ENCODE data around the gene PARVB. TPM values are rescaled to one million over a fixed set of nuclear protein-coding genes. Genes with fewer than 3 reads are reported as not detected.
A peak's percentile ranks its signal among the peaks of the same experiment; 100 is the strongest.

Gene PARVB
- total RNA-seq, 4 donors from 2014 or later: 3.3 to 20.8 (median 11.7) TPM

DNA sequence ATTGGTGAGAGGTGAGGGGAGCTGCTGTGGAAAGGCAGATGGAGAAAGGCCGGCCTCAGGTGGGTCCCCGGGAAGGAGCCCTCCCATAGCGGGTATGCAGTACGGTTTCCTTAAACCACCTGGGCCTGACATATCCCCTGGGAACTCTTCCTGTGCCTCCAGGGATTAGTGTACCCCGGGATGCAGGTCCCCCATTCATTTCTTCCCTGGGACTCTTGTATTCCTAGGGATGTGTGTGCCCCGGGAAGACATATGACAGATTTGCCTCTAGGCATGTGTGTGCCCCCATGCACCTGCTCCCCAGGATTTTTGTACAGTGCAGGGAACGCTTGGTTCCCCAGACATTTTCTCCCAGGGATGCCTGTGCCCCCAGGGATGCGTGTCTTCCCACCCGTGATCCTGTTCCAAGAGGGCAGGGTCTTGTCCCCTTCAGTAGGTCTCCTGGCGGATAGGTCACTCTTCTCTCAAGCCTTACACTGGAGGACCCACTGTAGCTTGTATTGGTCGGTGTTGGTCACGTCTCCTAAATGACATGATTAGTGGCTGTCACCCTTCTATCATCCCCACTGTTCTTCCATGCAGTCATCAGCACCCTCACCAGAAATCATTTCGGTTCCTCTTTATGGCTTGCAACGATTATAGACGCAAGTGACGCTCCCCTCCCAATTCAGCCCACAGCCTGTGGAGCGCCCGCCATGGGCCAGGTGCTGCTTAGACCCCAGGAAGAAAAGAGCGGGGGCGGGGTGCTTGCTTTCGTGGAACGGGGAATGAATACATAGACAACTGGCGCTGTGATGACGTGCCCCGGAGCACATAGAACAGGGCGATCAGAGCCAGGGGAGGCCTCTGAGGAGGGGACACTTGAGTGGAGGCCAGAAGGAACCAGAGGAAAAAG lies 1.3 kb downstream of the PARVB start:
- peak overlapping the region; percentile 78 to 95 (median 89) for H3K27ac ChIP-seq
- no peak for DNase-seq
- peaks cover 0 to 36% (median 0%) of the 10 kb centered on the region in 4 donors for H3K27me3 ChIP-seq
- peak overlapping the region; percentile 46 to 73 (median 58) for H3K4me3 ChIP-seq
- H3K4me1 ChIP-seq: peaks cover 8 to 43% (median 24%) of the 10 kb centered on the region in 3 donors
- no peaks in the 10 kb centered on the region for H3K36me3 ChIP-seq
- H3K9me3 ChIP-seq: no peaks in the 10 kb centered on the region
- intact Hi-C loops (cut with DNase I): no loop called here
- peak in 1 of 4 donors; percentile 63 for TF ChIP-seq POLR2A (IDR thresholded peaks at IDR 0.05)
- no peak for TF ChIP-seq CTCF (IDR thresholded peaks at IDR 0.05)
- WGBS, 2 donors: 69 to 77% methylated on average over 12 to 15 of the region's 26 CpGs

GRCh38 chr22:44026066-44026629 lies 2.0 kb downstream of the PARVB start:
- DNase-seq: no peak
- peak overlapping the region; percentile 78 to 95 (median 89) for H3K27ac ChIP-seq
- H3K27me3 ChIP-seq: peaks cover 0 to 36% (median 0%) of the 10 kb centered on the region in 4 donors
- intact Hi-C loops (cut with DNase I): no loop called here
- TF ChIP-seq CTCF (IDR thresholded peaks at IDR 0.05) (no peak), POLR2A (IDR thresholded peaks at IDR 0.05) (no peak)
- 61 to 70% methylated on average over 17 of the region's 17 CpGs for WGBS, 2 donors
- H3K4me3 ChIP-seq: peak overlapping the region in 3 of 4 donors; percentile 11 to 73 (median 65)
- H3K9me3 ChIP-seq: no peaks in the 10 kb centered on the region
- no peaks in the 10 kb centered on the region for H3K36me3 ChIP-seq
- peaks cover 8 to 43% (median 24%) of the 10 kb centered on the region in 3 donors for H3K4me1 ChIP-seq

- TF ChIP-seq POLR2A (IDR thresholded peaks at IDR 0.05) (peak in 2 of 4 donors; percentile 26 to 58), CTCF (IDR thresholded peaks at IDR 0.05) (no peak)
Observed at GRCh38 chr22:44026630-44027511, 2.8 kb downstream of the PARVB start.

GRCh38 chr22:44028091-44028490 lies 4.0 kb downstream of the PARVB start:
- Histone ChIP-seq H3K36me3 (no peaks in the 10 kb centered on the region), H3K9me3 (no peaks in the 10 kb centered on the region), H3K27ac (peak overlapping the region in 2 of 4 donors; percentile 87 to 91), H3K4me1 (peaks cover 5 to 46% (median 24%) of the 10 kb centered on the region in 3 donors), H3K27me3 (peaks cover 0 to 36% (median 0%) of the 10 kb centered on the region in 4 donors), H3K4me3 (no peak overlapping the region)
- DNase-seq: no peak
- WGBS, 2 donors: 83 to 85% methylated on average over 7 of the region's 7 CpGs
- TF ChIP-seq POLR2A (IDR thresholded peaks at IDR 0.05) (no peak), CTCF (IDR thresholded peaks at IDR 0.05) (no peak)
- intact Hi-C loops (cut with DNase I): no loop called here

More at GRCh38 chr22:44026630-44027511, 2.8 kb downstream of the PARVB start:
- WGBS, 2 donors: 53 to 64% methylated on average over 18 of the region's 28 CpGs
- DNase-seq: peak; percentile 74
- Histone ChIP-seq H3K9me3 (no peaks in the 10 kb centered on the region), H3K4me1 (peaks cover 6 to 48% (median 24%) of the 10 kb centered on the region in 3 donors), H3K27me3 (peaks cover 0 to 36% (median 0%) of the 10 kb centered on the region in 4 donors), H3K36me3 (no peaks in the 10 kb centered on the region), H3K27ac (peak overlapping the region; percentile 78 to 95 (median 89)), H3K4me3 (peak overlapping the region in 3 of 4 donors; percentile 11 to 73 (median 20))
- intact Hi-C loops (cut with DNase I): no loop called here

Measured in esophagus squamous epithelium (tissue), 5 donors.